PFSK-1 (cell line): ENCODE results near the gene ARFGAP3.

Source experiments
- FOXP2 ChIP-seq: optimal IDR thresholded peaks from 2 replicates; pipeline ENCODE3; 2011; ENCODE audit warnings: borderline replicate concordance, control low read depth, inconsistent platforms; ENCODE audit not compliant: insufficient read depth; ENCODE audit errors: extremely low read length, extremely low read depth
- POLR2AphosphoS5 ChIP-seq: IDR thresholded peaks from 2 replicates; pipeline ENCODE4 v1.6.1; 2012; ENCODE audit warnings: low read depth, mild to moderate bottlenecking, control low read depth, low read length, moderate library complexity
- REST ChIP-seq, 2 experiments: IDR thresholded peaks; 2 replicates each; pipeline versions ENCODE4 v1.6.1 to v1.8.0; 2011 to 2012; ENCODE audit warnings: low read depth in 2 of 2, low read length in 2 of 2, control low read depth in 1 of 2, inconsistent platforms in 1 of 2, mild to moderate bottlenecking in 1 of 2, moderate library complexity in 1 of 2; ENCODE audit not compliant: insufficient read depth in 1 of 2
- SIN3A ChIP-seq: IDR thresholded peaks from 2 replicates; pipeline ENCODE4 v1.6.1; 2012; ENCODE audit warnings: mild to moderate bottlenecking, low read length, moderate library complexity, borderline replicate concordance; ENCODE audit not compliant: insufficient read depth
- TAF1 ChIP-seq: IDR thresholded peaks from 2 replicates; pipeline ENCODE4 v1.6.1; 2012; ENCODE audit warnings: low read length, control low read depth, borderline replicate concordance; ENCODE audit not compliant: insufficient read depth

- TF ChIP-seq POLR2AphosphoS5: no peak
- no peak for TF ChIP-seq TAF1
- no peak for TF ChIP-seq FOXP2
- TF ChIP-seq REST (IDR thresholded peaks at IDR 0.05; ENCODE audit: insufficient read depth in 1 of 2, low read depth in 2 of 2, low read length in 2 of 2): no peak
- TF ChIP-seq SIN3A: no peak
Measured at GRCh38 chr22:42816336-42816735, 40.7 kb downstream of the ARFGAP3 start.
